ENCODE results near the gene PHTF1. TPM values are rescaled to one million over a fixed set of nuclear protein-coding genes. Genes with fewer than 3 reads are reported as not detected.

Gene PHTF1
- polyA plus RNA-seq, 1 experiment, result 18.0 TPM

GRCh38 chr1:113793878-113794834 is 34.9 kb upstream of the PHTF1 start:
- no peak overlapping the region for H3K4me3 ChIP-seq (ENCODE audit: low read depth, low read length)
- ChIA-PET CTCF (interaction anchor here (1.3 kb wide), 1 partner anchor 9 kb away, joined by 3 read pairs; no protein-coding TSS in a partner anchor), POLR2A (no interaction called here)
- DNase-seq (ENCODE audit: low read depth, low spot score), result no peak
- no peaks in the 10 kb centered on the region for H3K9me3 ChIP-seq (ENCODE audit: control insufficient read depth, insufficient read depth, low read length)
- no peak for TF ChIP-seq CTCF (IDR thresholded peaks at IDR 0.05; ENCODE audit: low read depth, low read length)
- no peak overlapping the region for H3K27ac ChIP-seq (ENCODE audit: low read depth, low read length)
- no peaks in the 10 kb centered on the region for H3K27me3 ChIP-seq (ENCODE audit: control insufficient read depth, insufficient read depth, low read length)

GRCh38 chr1:113792986-113793385 is 33.7 kb upstream of the PHTF1 start:
- ChIA-PET CTCF (interaction anchor here (1.0 to 1.3 kb wide), 2 partner anchors 8 to 186 kb away, joined by 3 read pairs; no protein-coding TSS in a partner anchor), POLR2A (no interaction called here)
- TF ChIP-seq CTCF (IDR thresholded peaks at IDR 0.05; ENCODE audit: low read depth, low read length), result no peak
- DNase-seq (ENCODE audit: low read depth, low spot score), result no peak
- Histone ChIP-seq H3K9me3 (ENCODE audit: control insufficient read depth, insufficient read depth, low read length) (no peaks in the 10 kb centered on the region), H3K4me3 (ENCODE audit: low read depth, low read length) (no peak overlapping the region), H3K27me3 (ENCODE audit: control insufficient read depth, insufficient read depth, low read length) (no peaks in the 10 kb centered on the region), H3K27ac (ENCODE audit: low read depth, low read length) (no peak overlapping the region)

GRCh38 chr1:113792471-113792870 is 33.2 kb upstream of the PHTF1 start:
- no peak overlapping the region for H3K4me3 ChIP-seq (ENCODE audit: low read depth, low read length)
- ChIA-PET POLR2A (no interaction called here), CTCF (interaction anchor here (1.0 to 1.3 kb wide), 2 partner anchors 8 to 186 kb away, joined by 3 read pairs; no protein-coding TSS in a partner anchor)
- H3K9me3 ChIP-seq (ENCODE audit: control insufficient read depth, insufficient read depth, low read length), result no peaks in the 10 kb centered on the region
- no peak overlapping the region for H3K27ac ChIP-seq (ENCODE audit: low read depth, low read length)
- H3K27me3 ChIP-seq (ENCODE audit: control insufficient read depth, insufficient read depth, low read length), result no peaks in the 10 kb centered on the region
- TF ChIP-seq CTCF (IDR thresholded peaks at IDR 0.05; ENCODE audit: low read depth, low read length), result no peak
- no peak for DNase-seq (ENCODE audit: low read depth, low spot score)

- H3K27ac ChIP-seq (ENCODE audit: low read depth, low read length), result no peak overlapping the region
- DNase-seq (ENCODE audit: low read depth, low spot score), result no peak
- ChIA-PET CTCF (no interaction called here), POLR2A (no interaction called here)
- H3K27me3 ChIP-seq (ENCODE audit: control insufficient read depth, insufficient read depth, low read length), result no peaks in the 10 kb centered on the region
- no peak overlapping the region for H3K4me3 ChIP-seq (ENCODE audit: low read depth, low read length)
- H3K9me3 ChIP-seq (ENCODE audit: control insufficient read depth, insufficient read depth, low read length), result no peaks in the 10 kb centered on the region
- TF ChIP-seq CTCF (IDR thresholded peaks at IDR 0.05; ENCODE audit: low read depth, low read length), result no peak
Measured at GRCh38 chr1:113788802-113789201, 29.5 kb upstream of the PHTF1 start.

GRCh38 chr1:113787663-113788062 is 28.4 kb upstream of the PHTF1 start:
- H3K4me3 ChIP-seq (ENCODE audit: low read depth, low read length), result no peak overlapping the region
- ChIA-PET CTCF (no interaction called here), POLR2A (no interaction called here)
- TF ChIP-seq CTCF (IDR thresholded peaks at IDR 0.05; ENCODE audit: low read depth, low read length), result no peak
- DNase-seq (ENCODE audit: low read depth, low spot score), result no peak
- H3K27ac ChIP-seq (ENCODE audit: low read depth, low read length), result no peak overlapping the region
- H3K27me3 ChIP-seq (ENCODE audit: control insufficient read depth, insufficient read depth, low read length), result no peaks in the 10 kb centered on the region
- H3K9me3 ChIP-seq (ENCODE audit: control insufficient read depth, insufficient read depth, low read length), result no peaks in the 10 kb centered on the region

All from AG04450 (cell line).